HEK293 (cell line): ENCODE results near the gene BBC3.

Experiments used
- CTCF ChIP-seq: fragments of 450-650 bp; formaldehyde crosslinking; IDR thresholded peaks from 2 replicates; pipeline ENCODE4 v1.5.1; 2016; ENCODE audit warnings: missing biosample characterization, missing genetic modification characterization
- GLI4 ChIP-seq: fragments of 450-650 bp; formaldehyde crosslinking; IDR thresholded peaks from 2 replicates; pipeline ENCODE4 v1.5.1; 2016; ENCODE audit warnings: missing biosample characterization, missing genetic modification characterization
- KLF10 ChIP-seq: fragments of 450-650 bp; IDR thresholded peaks from 2 replicates; pipeline ENCODE4 v1.5.1; 2018; ENCODE audit warnings: missing biosample characterization, mild to moderate bottlenecking, missing genetic modification characterization
- KLF7 ChIP-seq: fragments of 450-650 bp; formaldehyde crosslinking; IDR thresholded peaks from 2 replicates; pipeline ENCODE4 v1.5.1; 2016; ENCODE audit warnings: missing biosample characterization, missing genetic modification characterization, borderline replicate concordance
- KLF9 ChIP-seq: fragments of 450-650 bp; formaldehyde crosslinking; IDR thresholded peaks from 2 replicates; pipeline ENCODE4 v1.5.1; 2016; ENCODE audit warnings: missing biosample characterization, missing genetic modification characterization, low read depth
- PRDM1 ChIP-seq: fragments of 450-650 bp; formaldehyde crosslinking; IDR thresholded peaks from 2 replicates; pipeline ENCODE4; 2016; ENCODE audit warnings: missing biosample characterization, missing genetic modification characterization
- SP7 ChIP-seq: fragments of 450-650 bp; formaldehyde crosslinking; IDR thresholded peaks from 2 replicates; pipeline ENCODE4 v1.5.1; 2016; ENCODE audit warnings: missing biosample characterization, missing genetic modification characterization
- ZBTB44 ChIP-seq: fragments of 450-650 bp; IDR thresholded peaks from 2 replicates; pipeline ENCODE4 v1.5.1; 2018; ENCODE audit warnings: missing biosample characterization, mild to moderate bottlenecking, missing genetic modification characterization
- ZBTB8A ChIP-seq: fragments of 450-650 bp; formaldehyde crosslinking; IDR thresholded peaks from 2 replicates; pipeline ENCODE4 v1.5.1; 2016; ENCODE audit warnings: missing biosample characterization, missing genetic modification characterization
- ZFP69B ChIP-seq: fragments of 450-650 bp; formaldehyde crosslinking; IDR thresholded peaks from 2 replicates; pipeline ENCODE4 v1.5.1; 2016; ENCODE audit warnings: missing biosample characterization, missing genetic modification characterization
- ZNF184 ChIP-seq: fragments of 450-650 bp; IDR thresholded peaks from 2 replicates; pipeline ENCODE4 v1.5.1; 2018; ENCODE audit warnings: missing biosample characterization, mild to moderate bottlenecking, missing genetic modification characterization
- ZNF223 ChIP-seq: fragments of 450-650 bp; formaldehyde crosslinking; IDR thresholded peaks from 2 replicates; pipeline ENCODE4 v1.5.1; 2016; ENCODE audit warnings: missing biosample characterization, missing genetic modification characterization
- ZNF23 ChIP-seq: fragments of 450-650 bp; formaldehyde crosslinking; IDR thresholded peaks from 2 replicates; pipeline ENCODE4 v1.5.1; 2016; ENCODE audit warnings: missing biosample characterization, missing genetic modification characterization, borderline replicate concordance
- ZNF366 ChIP-seq: fragments of 450-650 bp; formaldehyde crosslinking; conservative IDR thresholded peaks from 2 replicates; pipeline ENCODE4 v1.5.1; 2016; ENCODE audit warnings: missing biosample characterization, missing genetic modification characterization
- ZNF518A ChIP-seq: fragments of 450-650 bp; formaldehyde crosslinking; conservative IDR thresholded peaks from 2 replicates; pipeline ENCODE4 v1.5.1; 2016; ENCODE audit warnings: low read depth, missing biosample characterization, missing genetic modification characterization
- ZNF521 ChIP-seq: fragments of 450-650 bp; formaldehyde crosslinking; IDR thresholded peaks from 2 replicates; pipeline ENCODE4 v1.5.1; 2017; ENCODE audit warnings: missing biosample characterization, mild to moderate bottlenecking, missing genetic modification characterization
- ZNF530 ChIP-seq: fragments of 450-650 bp; formaldehyde crosslinking; IDR thresholded peaks from 2 replicates; pipeline ENCODE4 v1.5.1; 2016; ENCODE audit warnings: low read depth, missing biosample characterization, missing genetic modification characterization
- ZNF580 ChIP-seq: fragments of 450-650 bp; formaldehyde crosslinking; IDR thresholded peaks from 2 replicates; pipeline ENCODE4 v1.5.1; 2016; ENCODE audit warnings: missing biosample characterization, missing genetic modification characterization
- ZNF585B ChIP-seq: fragments of 450-650 bp; formaldehyde crosslinking; IDR thresholded peaks from 2 replicates; pipeline ENCODE4 v1.5.1; 2016; ENCODE audit warnings: missing biosample characterization, missing genetic modification characterization
- ZNF596 ChIP-seq: fragments of 450-650 bp; IDR thresholded peaks from 2 replicates; pipeline ENCODE4 v1.5.0; 2018; ENCODE audit warnings: missing biosample characterization, mild to moderate bottlenecking, missing genetic modification characterization, moderate library complexity
- ZNF623 ChIP-seq: fragments of 450-650 bp; formaldehyde crosslinking; IDR thresholded peaks from 2 replicates; pipeline ENCODE4 v1.5.1; 2016; ENCODE audit warnings: missing biosample characterization, missing genetic modification characterization
- ZNF776 ChIP-seq: fragments of 450-650 bp; formaldehyde crosslinking; IDR thresholded peaks from 2 replicates; pipeline ENCODE4 v1.5.0; 2017; ENCODE audit warnings: missing biosample characterization, missing genetic modification characterization, borderline replicate concordance
- ZNF785 ChIP-seq: fragments of 450-650 bp; formaldehyde crosslinking; IDR thresholded peaks from 2 replicates; pipeline ENCODE4 v1.5.1; 2016; ENCODE audit warnings: missing biosample characterization, missing genetic modification characterization
- ZSCAN18 ChIP-seq: fragments of 450-650 bp; formaldehyde crosslinking; IDR thresholded peaks from 2 replicates; pipeline ENCODE4 v1.5.1; 2016; ENCODE audit warnings: missing biosample characterization, missing genetic modification characterization
- TF ChIP-seq, protein P1 (sequence below): fragments of 450-650 bp; formaldehyde crosslinking; conservative IDR thresholded peaks from 2 replicates; pipeline ENCODE4 v1.5.1; 2016; ENCODE audit warnings: low read depth, missing biosample characterization, missing genetic modification characterization

The BBC3 gene

DNA sequence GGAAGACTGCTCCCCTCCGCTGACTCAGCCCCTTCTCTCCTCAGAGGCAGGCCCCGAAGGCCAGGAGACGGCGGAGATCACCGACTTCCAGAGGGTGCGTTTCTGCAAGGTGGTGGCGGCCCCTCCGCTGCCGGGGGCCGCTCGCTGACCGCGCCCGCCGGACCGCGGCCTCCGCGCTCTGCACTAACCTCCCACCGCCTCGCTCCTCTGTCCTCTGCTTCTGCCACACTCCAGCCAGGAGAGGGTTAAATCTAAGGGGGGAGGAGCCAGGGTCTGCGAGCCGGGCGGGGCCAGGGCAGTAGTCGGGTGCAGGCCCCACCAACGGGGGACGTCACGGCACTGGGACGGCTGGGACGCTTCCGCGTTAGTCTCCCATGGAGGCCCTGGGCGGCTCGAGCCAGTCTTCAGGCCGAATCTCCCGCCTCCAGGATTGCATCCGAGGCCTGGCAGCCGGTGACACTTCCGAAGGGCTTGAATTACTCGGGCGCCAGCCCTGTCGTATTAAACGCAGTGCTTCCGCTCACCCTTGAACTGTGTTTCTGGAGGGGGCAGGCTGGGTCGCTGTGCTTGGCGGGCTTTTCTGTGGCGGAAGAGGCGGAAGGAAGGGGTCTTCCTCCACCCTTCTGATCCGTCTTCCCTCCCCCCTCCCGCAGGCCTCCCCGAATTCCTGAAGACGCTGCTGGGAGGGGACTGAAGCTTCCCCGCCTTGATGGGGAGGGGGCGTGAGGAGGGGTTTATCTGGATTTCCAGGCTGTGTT is 42.5 kb upstream of the BBC3 start (continued):
- TF ChIP-seq SP7 (tag by site-specific recombination) (peak; percentile 42), ZBTB8A (tag by site-specific recombination) (peak; percentile 60; the same call in 1 of the 2 replicates), ZNF596 (no peak), ZSCAN18 (peak; percentile 65; the same call in 1 of the 2 replicates), ZNF518A (tag by site-specific recombination) (no peak), KLF9 (tag by site-specific recombination) (peak; percentile 36; the same call in 1 of the 2 replicates), KLF10 (tag by site-specific recombination) (0 out of 2 replicates have a peak, but pooled peaks have one; percentile 68), ZNF623 (tag by site-specific recombination) (0 out of 2 replicates have a peak, but pooled peaks have one; percentile 26), ZFP69B (tag by site-specific recombination) (peak; percentile 94), ZNF785 (tag by site-specific recombination) (0 out of 2 replicates have a peak, but pooled peaks have one; percentile 39), ZNF23 (tag by site-specific recombination) (no peak), ZNF184 (tag by site-specific recombination) (no peak), ZNF776 (tag by site-specific recombination) (no peak), PRDM1 (no peak), ZNF223 (tag by site-specific recombination) (no peak; the same call in 1 of the 2 replicates), KLF7 (tag by site-specific recombination) (0 out of 2 replicates have a peak, but pooled peaks have one; percentile 3), ZNF521 (tag by site-specific recombination) (no peak), ZBTB44 (tag by site-specific recombination) (no peak), ZNF366 (tag by site-specific recombination) (peak; percentile 69), CTCF (no peak), GLI4 (tag by site-specific recombination) (0 out of 2 replicates have a peak, but pooled peaks have one; percentile 6), ZNF580 (tag by site-specific recombination) (no peak), ZNF530 (tag by site-specific recombination) (no peak), ZNF585B (no peak)
- TF ChIP-seq, protein P1, sequence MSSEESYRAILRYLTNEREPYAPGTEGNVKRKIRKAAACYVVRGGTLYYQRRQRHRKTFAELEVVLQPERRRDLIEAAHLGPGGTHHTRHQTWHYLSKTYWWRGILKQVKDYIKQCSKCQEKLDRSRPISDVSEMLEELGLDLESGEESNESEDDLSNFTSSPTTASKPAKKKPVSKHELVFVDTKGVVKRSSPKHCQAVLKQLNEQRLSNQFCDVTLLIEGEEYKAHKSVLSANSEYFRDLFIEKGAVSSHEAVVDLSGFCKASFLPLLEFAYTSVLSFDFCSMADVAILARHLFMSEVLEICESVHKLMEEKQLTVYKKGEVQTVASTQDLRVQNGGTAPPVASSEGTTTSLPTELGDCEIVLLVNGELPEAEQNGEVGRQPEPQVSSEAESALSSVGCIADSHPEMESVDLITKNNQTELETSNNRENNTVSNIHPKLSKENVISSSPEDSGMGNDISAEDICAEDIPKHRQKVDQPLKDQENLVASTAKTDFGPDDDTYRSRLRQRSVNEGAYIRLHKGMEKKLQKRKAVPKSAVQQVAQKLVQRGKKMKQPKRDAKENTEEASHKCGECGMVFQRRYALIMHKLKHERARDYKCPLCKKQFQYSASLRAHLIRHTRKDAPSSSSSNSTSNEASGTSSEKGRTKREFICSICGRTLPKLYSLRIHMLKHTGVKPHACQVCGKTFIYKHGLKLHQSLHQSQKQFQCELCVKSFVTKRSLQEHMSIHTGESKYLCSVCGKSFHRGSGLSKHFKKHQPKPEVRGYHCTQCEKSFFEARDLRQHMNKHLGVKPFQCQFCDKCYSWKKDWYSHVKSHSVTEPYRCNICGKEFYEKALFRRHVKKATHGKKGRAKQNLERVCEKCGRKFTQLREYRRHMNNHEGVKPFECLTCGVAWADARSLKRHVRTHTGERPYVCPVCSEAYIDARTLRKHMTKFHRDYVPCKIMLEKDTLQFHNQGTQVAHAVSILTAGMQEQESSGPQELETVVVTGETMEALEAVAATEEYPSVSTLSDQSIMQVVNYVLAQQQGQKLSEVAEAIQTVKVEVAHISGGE: peak; percentile 60
